G401.6 (cell line): ENCODE measurements around the gene DRC7.
"Not testable (repeated sequence)": the region's sequence is repeated elsewhere in the genome, so short reads cannot be mapped to it uniquely, and the experiment has no call there.

Experiments used
- FAIRE-seq: peaks from 2 replicates; lab custom pipeline; 2012; peaks lifted over from hg19 to GRCh38; lab: Jason Lieb, UNC

Gene DRC7

DNA sequence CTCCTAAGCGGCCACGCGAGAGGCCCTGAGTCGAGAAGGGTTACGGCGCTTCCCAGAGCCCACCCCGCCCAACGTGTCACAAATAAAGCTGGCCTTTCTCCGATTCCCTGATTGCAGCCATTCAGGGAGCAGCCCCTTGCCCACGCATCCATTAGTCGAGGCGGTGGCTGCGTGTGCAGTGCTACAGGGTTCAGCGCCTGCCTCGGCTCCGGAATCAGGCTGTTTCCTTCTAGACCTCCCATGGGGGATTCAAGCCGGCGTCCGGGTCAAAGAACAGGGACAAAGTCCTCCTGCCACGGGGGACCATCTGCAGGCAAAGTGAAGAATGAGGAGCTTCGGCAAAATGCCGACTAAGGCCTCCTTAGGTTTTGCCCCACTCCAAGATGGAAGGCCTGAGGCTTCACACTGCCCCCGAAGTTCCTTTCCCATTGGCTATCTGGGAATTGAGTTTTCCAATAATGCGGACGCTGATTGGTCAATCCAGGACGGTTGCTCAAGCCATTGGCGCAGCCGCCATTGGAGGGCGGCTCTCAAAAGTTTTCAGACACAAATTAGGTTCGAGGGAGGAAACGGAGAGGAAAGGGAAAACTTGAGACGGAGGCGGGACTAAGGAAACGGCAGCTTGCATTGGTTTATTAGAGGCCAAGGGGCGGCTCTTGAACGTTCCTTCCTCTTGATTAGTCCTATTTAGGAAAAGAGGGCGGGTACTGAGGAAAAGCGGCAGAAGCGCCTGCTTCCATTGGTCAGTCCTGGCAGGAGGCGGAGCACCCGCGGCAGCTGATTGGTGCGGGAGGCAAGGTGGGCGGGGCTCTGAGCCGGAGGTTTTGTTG is 40.5 kb downstream of the DRC7 start:
- FAIRE-seq: peak; percentile 100

DNA sequence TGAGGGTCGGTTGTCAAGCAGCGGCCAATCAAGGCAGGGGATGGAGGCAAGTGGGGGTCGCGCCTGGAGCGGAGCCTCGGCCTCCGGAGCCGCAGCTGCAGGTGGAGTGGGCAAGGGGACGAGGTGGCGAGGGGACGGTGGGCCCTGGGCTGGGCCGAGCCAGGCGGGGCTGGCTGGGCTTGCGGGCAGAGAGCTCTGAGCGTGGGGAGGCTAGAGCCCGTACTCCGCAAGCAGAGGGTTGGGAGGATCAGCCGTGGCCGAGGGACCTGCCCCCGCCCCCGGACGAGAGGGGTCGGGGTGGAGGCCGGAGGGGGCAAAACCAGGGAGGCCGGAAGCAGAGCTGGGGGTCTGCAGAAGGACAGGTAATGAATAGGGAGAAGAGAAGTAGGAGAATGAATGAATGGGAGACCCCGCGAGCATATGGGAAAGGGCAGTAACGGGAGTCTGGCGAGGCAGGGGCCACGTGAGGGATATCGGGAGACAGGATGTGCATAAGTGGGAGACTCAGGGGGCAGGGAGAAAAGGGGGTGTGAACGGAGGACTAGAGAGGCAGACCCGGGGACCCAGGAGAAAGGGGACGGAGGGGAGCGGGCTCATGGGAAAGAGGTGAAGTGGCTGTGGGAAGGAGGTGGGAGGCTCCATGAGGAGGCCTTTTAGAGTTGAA is 41.3 kb downstream of the DRC7 start, which contains the start of gene KATNB1:
Gene KATNB1 (plus strand): TSS at position 16 of the 664 bp plus-strand sequence. CDS start 1,474 bp downstream, outside the sequence.
- no peak for FAIRE-seq

DNA sequence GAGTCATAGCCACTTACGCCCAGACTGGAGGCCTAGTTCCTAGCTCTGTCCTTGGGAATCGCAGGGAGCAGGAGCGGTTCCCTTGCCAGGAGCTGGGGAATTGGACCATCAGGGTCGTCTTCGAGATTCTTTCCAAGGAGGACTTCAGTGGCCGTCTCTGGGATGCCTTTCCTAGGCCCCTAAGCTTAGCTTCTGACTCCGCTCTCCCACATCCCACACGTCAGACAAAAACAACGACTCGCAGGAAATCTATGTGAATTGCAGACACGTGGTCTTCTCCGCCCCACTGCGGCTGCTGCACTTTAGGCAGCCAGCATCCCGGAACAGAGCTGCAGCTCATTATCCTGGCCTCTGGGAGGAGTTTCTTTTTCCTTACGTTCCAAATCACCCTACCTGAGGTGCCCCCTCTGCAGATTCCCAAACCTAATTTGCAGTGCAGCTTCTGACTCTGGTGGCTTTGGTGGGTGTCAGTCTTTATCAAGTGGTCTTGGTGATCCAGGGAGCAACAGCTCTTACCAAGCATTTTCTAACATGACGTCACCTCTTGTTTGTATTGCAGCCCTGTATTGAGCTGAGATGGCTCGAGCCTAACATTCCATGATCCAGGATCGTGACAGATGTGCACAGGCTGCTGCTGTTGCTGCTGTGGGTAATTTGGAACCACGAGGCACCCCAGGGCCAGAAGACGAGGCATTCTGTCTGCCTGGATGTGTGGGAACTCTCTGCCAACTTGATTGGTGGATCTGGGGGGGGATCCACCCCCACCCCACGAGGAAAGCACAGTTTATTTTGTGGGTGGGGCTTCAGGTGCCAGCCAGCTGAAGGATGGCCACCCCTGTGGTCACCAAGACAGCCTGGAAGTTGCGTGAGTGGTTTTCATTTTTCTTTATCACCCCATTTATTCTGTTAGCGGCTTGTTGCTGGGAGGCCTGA is 42.1 kb downstream of the DRC7 start:
- no peak for FAIRE-seq

GRCh38 chr16:57738844-57739243 is 44.2 kb downstream of the DRC7 start:
- no peak for FAIRE-seq

DNA sequence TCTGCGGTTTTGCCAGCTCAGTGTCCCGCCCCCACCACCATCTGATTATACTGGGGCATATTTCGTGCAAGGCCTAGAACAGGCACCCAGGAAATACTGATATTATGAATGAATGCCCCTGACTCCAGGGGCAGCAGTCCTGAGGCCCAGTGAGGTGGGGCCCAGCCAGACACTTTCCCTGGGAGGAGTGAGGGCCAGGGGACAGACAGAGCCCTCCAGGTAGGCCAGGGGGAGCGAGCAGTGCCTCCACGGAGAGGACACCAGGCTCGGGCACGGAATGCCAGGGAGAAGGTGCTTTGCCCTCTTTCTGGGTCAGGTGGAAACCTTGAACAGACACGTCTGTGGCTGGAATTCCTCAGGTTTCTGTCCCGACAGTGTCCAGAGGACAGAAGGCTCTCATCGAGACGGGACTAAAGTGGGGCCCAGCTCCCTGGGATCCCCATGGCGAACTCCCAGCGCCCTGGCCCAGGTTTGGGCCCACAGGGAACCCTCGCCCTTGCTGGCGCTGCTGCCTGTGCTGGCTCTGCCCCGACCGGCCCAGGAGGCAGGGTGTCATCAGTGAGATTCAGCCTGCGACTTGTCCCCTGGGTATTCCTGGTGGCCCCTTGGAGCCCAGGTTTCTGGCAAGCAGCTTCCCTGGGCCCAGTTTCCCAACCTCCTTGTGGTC is 45.3 kb downstream of the DRC7 start:
- FAIRE-seq: no peak

DNA sequence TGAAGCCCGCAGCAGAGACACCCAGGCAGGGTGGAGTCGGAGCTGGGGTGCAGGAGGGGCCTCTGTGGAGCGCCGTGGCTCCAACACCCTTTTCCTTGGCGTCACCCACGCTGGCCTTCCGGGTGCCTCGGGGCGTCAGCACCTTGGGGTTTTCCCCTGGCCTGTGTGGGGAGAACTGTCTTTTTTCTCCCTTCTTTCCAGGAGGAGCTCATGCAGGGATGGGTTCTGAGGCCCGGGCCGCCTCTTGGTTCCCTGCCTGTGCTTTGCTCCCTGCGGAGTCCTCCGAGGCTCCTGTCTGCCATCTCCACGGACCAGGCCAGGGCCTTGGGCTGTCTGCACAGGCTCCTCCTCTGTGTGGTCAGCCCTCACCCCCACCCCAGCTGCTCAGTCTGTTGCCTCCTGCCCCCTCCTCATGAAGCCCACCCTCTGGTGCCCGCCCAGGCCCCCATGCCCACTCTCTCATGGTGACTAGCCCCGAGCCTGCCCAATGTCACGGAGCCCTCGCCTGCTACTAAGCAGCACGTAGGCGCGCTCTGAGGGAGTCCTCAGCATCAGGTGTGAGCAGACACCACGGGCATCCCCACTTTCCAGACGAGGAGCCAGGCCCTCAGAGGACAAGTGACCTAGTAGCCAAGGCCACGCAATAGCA is 45.9 kb downstream of the DRC7 start:
- no peak for FAIRE-seq

DNA sequence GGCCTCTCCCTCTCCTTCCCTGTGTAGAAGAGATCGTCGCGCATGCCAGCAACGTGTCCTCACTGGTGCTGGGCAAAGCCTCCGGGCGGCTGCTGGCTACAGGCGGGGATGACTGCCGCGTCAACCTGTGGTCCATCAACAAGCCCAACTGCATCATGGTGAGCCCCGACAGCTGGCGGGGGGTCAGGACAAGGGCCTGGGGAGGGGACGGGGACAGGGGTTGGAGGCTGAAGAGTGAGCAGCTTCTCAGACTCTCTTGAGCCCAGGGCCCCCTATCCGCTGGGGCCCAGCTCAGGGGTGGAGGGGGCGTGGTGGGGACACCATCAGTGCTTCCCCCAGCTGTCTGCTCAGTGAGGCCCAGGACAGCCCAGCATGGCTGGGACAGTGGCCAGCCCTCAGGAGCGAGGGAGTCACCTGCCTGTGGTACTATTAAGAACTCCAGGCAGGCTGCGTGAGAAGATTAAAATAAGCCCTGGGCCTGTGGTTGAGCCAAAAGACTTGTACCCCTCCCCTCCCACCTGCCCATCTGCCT is 47.1 kb downstream of the DRC7 start:
- no peak for FAIRE-seq

- no peak for FAIRE-seq
Measured at GRCh38 chr16:57742543-57742942, 47.9 kb downstream of the DRC7 start.

GRCh38 chr16:57743458-57743857 is 48.9 kb downstream of the DRC7 start:
- no peak for FAIRE-seq

- FAIRE-seq: no peak
Measured at GRCh38 chr16:57743886-57744641, 49.5 kb downstream of the DRC7 start.

GRCh38 chr16:57744642-57744903 is 50.0 kb downstream of the DRC7 start:
- FAIRE-seq: no peak

GRCh38 chr16:57745768-57746167 is 51.2 kb downstream of the DRC7 start:
- FAIRE-seq: no peak

DNA sequence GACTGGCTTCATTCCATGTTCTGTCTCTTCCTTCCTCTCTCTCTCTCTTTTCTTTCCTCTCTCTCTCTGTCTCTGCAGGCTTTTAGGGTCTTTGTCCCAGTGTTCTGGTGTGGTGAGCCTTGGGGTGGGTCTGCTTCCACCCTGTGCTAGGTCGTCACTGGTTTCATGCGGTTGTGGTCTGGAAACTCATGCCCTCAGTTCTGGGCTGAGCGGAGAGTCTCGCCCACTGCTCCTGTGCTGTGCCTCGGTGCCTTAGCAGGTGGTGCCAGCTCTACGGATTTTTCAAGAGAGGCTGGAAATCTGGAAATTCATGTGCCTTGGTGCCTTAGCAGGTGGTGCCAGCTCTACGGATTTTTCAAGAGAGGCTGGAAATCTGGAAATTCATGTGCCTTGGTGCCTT is 51.7 kb downstream of the DRC7 start:
- not testable (repeated sequence) for FAIRE-seq

DNA sequence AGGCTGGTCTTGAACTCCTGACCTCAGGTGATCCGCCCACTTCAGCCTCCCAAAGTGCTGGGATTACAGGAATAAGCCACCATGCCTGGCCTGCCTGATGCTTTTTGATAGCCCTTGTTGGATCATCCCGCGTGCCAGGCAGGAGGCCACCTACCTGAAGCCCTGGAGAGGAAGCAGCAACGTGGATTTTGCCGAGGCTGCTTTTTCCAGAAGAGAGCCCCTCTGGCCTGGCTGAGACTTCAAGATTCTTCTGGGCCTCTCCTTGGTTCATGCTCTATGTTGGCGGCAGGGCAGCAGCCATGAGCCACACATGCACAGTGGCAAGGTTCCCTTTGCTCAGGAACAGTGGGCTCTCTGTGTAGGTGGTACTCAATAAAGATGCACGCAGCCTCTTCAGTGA is 52.5 kb downstream of the DRC7 start:
- no peak for FAIRE-seq

GRCh38 chr16:57747496-57747895 is 52.9 kb downstream of the DRC7 start:
- FAIRE-seq: no peak

DNA sequence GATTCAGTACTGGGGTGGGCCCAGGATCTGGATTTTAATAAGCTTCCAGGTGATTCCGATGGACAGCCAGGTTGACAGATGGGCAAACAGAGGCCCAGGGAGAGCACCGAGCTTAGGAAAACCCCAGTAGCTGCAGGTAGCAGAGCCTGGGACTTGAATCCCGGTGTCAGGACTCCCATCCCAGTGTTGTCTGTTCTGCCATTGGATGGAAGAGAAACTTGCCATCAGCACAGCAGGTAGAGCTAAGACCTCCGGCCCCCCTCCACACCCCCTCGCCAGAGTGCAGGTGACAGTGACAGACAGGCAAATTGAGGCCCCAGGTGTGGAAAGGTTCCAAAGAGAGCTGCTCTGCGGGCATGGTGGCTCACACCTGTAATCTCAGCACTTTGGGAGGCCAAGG is 53.4 kb downstream of the DRC7 start:
- FAIRE-seq: no peak

GRCh38 chr16:57748596-57748995 is 54.0 kb downstream of the DRC7 start:
- FAIRE-seq: no peak

GRCh38 chr16:57749101-57749692 is 54.6 kb downstream of the DRC7 start:
- no peak for FAIRE-seq

- no peak for FAIRE-seq
Measured at GRCh38 chr16:57749856-57750452, 55.3 kb downstream of the DRC7 start.
